Measurements from ENCODE around the gene FGF16.

GRCh38 chrX:77441033-77441432, 6.2 kb upstream of the FGF16 start:
- no peak for TF ChIP-seq CTCF (IDR thresholded peaks at IDR 0.05; ENCODE audit: low read depth, low read length)
- no peak for TF ChIP-seq POLR2A (IDR thresholded peaks at IDR 0.05; ENCODE audit: extremely low read depth, insufficient read length)
- TF ChIP-seq MYC (IDR thresholded peaks at IDR 0.05; ENCODE audit: low read depth, low read length): no peak
- TF ChIP-seq MAX (IDR thresholded peaks at IDR 0.05; ENCODE audit: low read depth, low read length): no peak
